Endothelial cell of umbilical vein (primary cell): ENCODE data around the gene DENND1A. TPM values are rescaled to one million over a fixed set of nuclear protein-coding genes. Genes with fewer than 3 reads are reported as not detected.

Source experiments
- BruUV-seq: library from RNA; stranded (reverse); fragments of 400-500 nt; replicated peaks from 2 replicates; lab custom pipeline; 2021; lab: Mats Ljungman, UMichigan
- CTCF ChIA-PET: fragments of 300-600, 350-600 bp; sonication (Branson Sonifier 250); formaldehyde crosslinking; loops from one replicate; lab custom pipeline; 2021; ENCODE audit warnings: antibody characterized with exemption, inconsistent platforms; lab: Charles Lee
- POLR2A ChIA-PET: fragments of 300-600, 350-600 bp; sonication (Branson Sonifier 250); formaldehyde crosslinking; loops from one replicate; lab custom pipeline; 2021; ENCODE audit warnings: antibody characterized with exemption, inconsistent platforms; lab: Charles Lee
- DNase-seq: peaks from one replicate; pipeline ENCODE4 v3.0.0-alpha.2; 2011; ENCODE audit warnings: low read depth, low spot score
- FAIRE-seq: peaks from 2 replicates; lab custom pipeline; 2011; peaks lifted over from hg19 to GRCh38; lab: Jason Lieb, UNC
- H2AFZ ChIP-seq: 2 replicates; pipeline ENCODE4 v1.6.0; 2012; ENCODE audit warnings: low read depth, low read length, control low read depth, inconsistent platforms
- H3K27ac ChIP-seq: 2 replicates; pipeline ENCODE4 v1.5.1; 2011; ENCODE audit warnings: low read depth, mild to moderate bottlenecking, control low read depth, low read length, moderate library complexity; ENCODE audit not compliant: insufficient read depth
- H3K27me3 ChIP-seq, 2 experiments: 2 replicates each; pipeline versions ENCODE4 v1.6.0 to v1.6.1; 2011; ENCODE audit warnings: low read length in 2 of 2, mixed read lengths in 1 of 2; ENCODE audit not compliant: control insufficient read depth in 2 of 2, insufficient read depth in 2 of 2
- H3K36me3 ChIP-seq, 2 experiments: 2 replicates in 1 of 2; 3 replicates in 1 of 2; pipeline ENCODE4 v1.5.1; 2011; ENCODE audit warnings: low read length in 2 of 2, mild to moderate bottlenecking in 1 of 2, moderate library complexity in 1 of 2; ENCODE audit not compliant: control insufficient read depth in 2 of 2, insufficient read depth in 2 of 2; ENCODE audit errors: extremely low read depth in 1 of 2
- H3K4me1 ChIP-seq: 3 replicates; pipeline ENCODE4 v1.5.1; 2011; ENCODE audit warnings: mild to moderate bottlenecking, low read length; ENCODE audit not compliant: control insufficient read depth, insufficient read depth; ENCODE audit errors: extremely low read depth
- H3K4me2 ChIP-seq: 2 replicates; pipeline ENCODE4 v1.6.1; 2011; ENCODE audit warnings: low read length, control low read depth, mixed read lengths; ENCODE audit not compliant: insufficient read depth
- H3K4me3 ChIP-seq, 3 experiments: fragments of 200-600 bp in 1 of 3; sonication (generic), shearing (Covaris generic) in 1 of 3; replicated peaks in 1 of 3; 2 replicates each; pipeline ENCODE4 v1.5.1; 2011 to 2016; ENCODE audit warnings: control low read depth in 3 of 3, low read length in 3 of 3, mild to moderate bottlenecking in 2 of 3, inconsistent platforms in 1 of 3, low read depth in 1 of 3, moderate library complexity in 1 of 3; ENCODE audit not compliant: insufficient read depth in 1 of 3
- H3K79me2 ChIP-seq: 2 replicates; pipeline ENCODE4 v1.6.0; 2012; ENCODE audit warnings: low read length, inconsistent platforms; ENCODE audit not compliant: control insufficient read depth, insufficient read depth
- H3K9ac ChIP-seq: replicated peaks from 2 replicates; pipeline ENCODE3; 2011; ENCODE audit warnings: low read length, control low read depth; ENCODE audit not compliant: insufficient read depth; ENCODE audit errors: extremely low read depth
- H3K9me1 ChIP-seq: replicated peaks from 3 replicates; pipeline ENCODE4 v1.6.0; 2011; ENCODE audit warnings: mild to moderate bottlenecking, low read length; ENCODE audit not compliant: control insufficient read depth, insufficient read depth; ENCODE audit errors: extremely low read depth
- H3K9me3 ChIP-seq: replicated peaks from 2 replicates; pipeline ENCODE4 v1.5.1; 2012; ENCODE audit warnings: low read length, inconsistent platforms; ENCODE audit not compliant: control insufficient read depth, insufficient read depth
- H4K20me1 ChIP-seq: replicated peaks from 2 replicates; pipeline ENCODE3; 2011; ENCODE audit warnings: mild to moderate bottlenecking, low read length; ENCODE audit not compliant: control insufficient read depth, insufficient read depth; ENCODE audit errors: extremely low read depth
- EZH2 ChIP-seq: IDR thresholded peaks from 2 replicates; pipeline ENCODE4 v1.6.1; 2012; ENCODE audit warnings: borderline replicate concordance, low read depth, mild to moderate bottlenecking, moderate library complexity, low read length, inconsistent platforms; ENCODE audit not compliant: severe bottlenecking
- FOS ChIP-seq: IDR thresholded peaks from 2 replicates; pipeline ENCODE4 v1.6.1; 2011; ENCODE audit warnings: mild to moderate bottlenecking, low read length, moderate library complexity, borderline replicate concordance; ENCODE audit not compliant: insufficient read depth
- GATA2 ChIP-seq: IDR thresholded peaks from 2 replicates; pipeline ENCODE4 v1.7.0; 2011; ENCODE audit warnings: low read depth, mild to moderate bottlenecking, moderate library complexity, mixed read lengths, low read length; ENCODE audit not compliant: insufficient read length, insufficient read depth
- JUN ChIP-seq: IDR thresholded peaks from 2 replicates; pipeline ENCODE4 v1.6.1; 2011; ENCODE audit warnings: borderline replicate concordance, low read depth; ENCODE audit not compliant: insufficient read length, insufficient read depth
- MYC ChIP-seq: IDR thresholded peaks from one replicate; pipeline ENCODE4 v1.6.1; 2011; ENCODE audit warnings: mild to moderate bottlenecking, low read depth, low read length
- POLR2A ChIP-seq: IDR thresholded peaks from 2 replicates; pipeline ENCODE4 v1.6.1; 2012; ENCODE audit warnings: low read depth, mild to moderate bottlenecking, control low read depth, low read length
- POLR2AphosphoS5 ChIP-seq: IDR thresholded peaks from 2 replicates; pipeline ENCODE4 v1.6.1; 2012; ENCODE audit warnings: low read depth, mild to moderate bottlenecking, control low read depth, low read length, moderate library complexity; ENCODE audit not compliant: insufficient read depth
- dilution Hi-C: fragments of 300-500 bp; cut with MboI; formaldehyde crosslinking; loops from one replicate; pipeline ENCODE4 v1.15.0; 2019; ENCODE audit warnings: low sequenced_read_pairs; ENCODE audit not compliant: extremely low pct_ligation_motif_present
- intact Hi-C: fragments of 100-400 bp; cut with micrococcal nuclease; formaldehyde crosslinking; loops from one replicate; pipeline ENCODE4 v1.10.0; 2022
- polyA plus RNA-seq, 4 experiments: library from polyadenylated mRNA; depleted of rRNA in 3 of 4; stranded (reverse) in 3 of 4; unstranded in 1 of 4; fragments of >200 nt; gene quantifications; 2 replicates each; pipeline versions ENCODE4 v1.2.1 to v1.2.3, GENCODE V29; 2011 to 2012; ENCODE audit warnings: missing spikeins in 1 of 4
- total RNA-seq: library from RNA; stranded (reverse); gene quantifications from 2 replicates; pipeline ENCODE4 v1.2.3, GENCODE V29; 2021
- TF ChIP-seq, protein P1 (sequence below): IDR thresholded peaks from 2 replicates; pipeline ENCODE4 v1.6.1; 2011; ENCODE audit not compliant: insufficient read depth, insufficient read length
- TF ChIP-seq, protein P2 (sequence below), 2 donors: IDR thresholded peaks; 1 replicate in 1 of 2; 2 replicates in 1 of 2; pipeline ENCODE4 v1.5.1; 2011; ENCODE audit warnings: low read length in 2 of 2, mild to moderate bottlenecking in 2 of 2, moderate library complexity in 2 of 2, control low read depth in 1 of 2, inconsistent platforms in 1 of 2, low read depth in 1 of 2; ENCODE audit not compliant: insufficient read depth in 1 of 2; ENCODE audit errors: extremely low read depth in 1 of 2

Gene DENND1A
- total and polyA plus RNA-seq, 2 donors (not counting 3 experiments of a cell fraction or from before 2014, with no cell fraction given): 18.5 to 24.5 TPM

DNA sequence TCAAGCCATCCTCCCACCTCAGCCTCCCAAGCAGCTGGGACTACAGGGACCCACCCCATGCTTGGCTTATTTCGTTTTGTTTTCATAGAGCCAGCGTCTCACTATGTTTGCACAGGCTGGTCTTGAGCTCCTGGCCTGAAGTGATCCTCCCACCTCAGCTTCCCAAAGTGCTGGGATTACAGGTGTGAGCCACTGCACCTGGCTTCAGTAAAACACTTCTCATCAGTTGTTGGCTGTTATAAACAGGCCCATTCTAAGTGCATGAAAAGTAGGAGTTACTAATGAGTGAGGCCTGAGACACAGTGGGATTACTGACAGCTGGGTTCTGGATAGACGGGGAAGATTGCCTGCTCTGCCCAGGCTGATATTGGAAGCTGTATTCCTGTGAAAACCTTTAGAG, 570.4 kb downstream of the DENND1A start:
- BruUV-seq: no TSS peak
- ChIA-PET CTCF (interaction anchor here (1.0 kb wide), 1 partner anchor 26 kb away, joined by 4 read pairs; no protein-coding TSS in a partner anchor), POLR2A (no interaction called here)
- no peaks in the 10 kb centered on the region for H3K4me1 ChIP-seq
- dilution Hi-C loops: no loop called here
- no peaks in the 10 kb centered on the region for H3K27me3 ChIP-seq
- H3K9ac ChIP-seq: no peak overlapping the region
- intact Hi-C loops: no loop called here
- DNase-seq: no peak
- no peak overlapping the region for H2AFZ ChIP-seq
- no peak overlapping the region for H3K4me2 ChIP-seq
- H3K79me2 ChIP-seq: no peaks in the 10 kb centered on the region
- H4K20me1 ChIP-seq: no peaks in the 10 kb centered on the region
- TF ChIP-seq POLR2AphosphoS5: no peak
- TF ChIP-seq, protein P1, sequence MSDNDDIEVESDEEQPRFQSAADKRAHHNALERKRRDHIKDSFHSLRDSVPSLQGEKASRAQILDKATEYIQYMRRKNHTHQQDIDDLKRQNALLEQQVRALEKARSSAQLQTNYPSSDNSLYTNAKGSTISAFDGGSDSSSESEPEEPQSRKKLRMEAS: no peak
- TF ChIP-seq MYC: no peak
- no peak for TF ChIP-seq FOS
- TF ChIP-seq POLR2A: no peak
- no peak for TF ChIP-seq JUN
- TF ChIP-seq, protein P2, sequence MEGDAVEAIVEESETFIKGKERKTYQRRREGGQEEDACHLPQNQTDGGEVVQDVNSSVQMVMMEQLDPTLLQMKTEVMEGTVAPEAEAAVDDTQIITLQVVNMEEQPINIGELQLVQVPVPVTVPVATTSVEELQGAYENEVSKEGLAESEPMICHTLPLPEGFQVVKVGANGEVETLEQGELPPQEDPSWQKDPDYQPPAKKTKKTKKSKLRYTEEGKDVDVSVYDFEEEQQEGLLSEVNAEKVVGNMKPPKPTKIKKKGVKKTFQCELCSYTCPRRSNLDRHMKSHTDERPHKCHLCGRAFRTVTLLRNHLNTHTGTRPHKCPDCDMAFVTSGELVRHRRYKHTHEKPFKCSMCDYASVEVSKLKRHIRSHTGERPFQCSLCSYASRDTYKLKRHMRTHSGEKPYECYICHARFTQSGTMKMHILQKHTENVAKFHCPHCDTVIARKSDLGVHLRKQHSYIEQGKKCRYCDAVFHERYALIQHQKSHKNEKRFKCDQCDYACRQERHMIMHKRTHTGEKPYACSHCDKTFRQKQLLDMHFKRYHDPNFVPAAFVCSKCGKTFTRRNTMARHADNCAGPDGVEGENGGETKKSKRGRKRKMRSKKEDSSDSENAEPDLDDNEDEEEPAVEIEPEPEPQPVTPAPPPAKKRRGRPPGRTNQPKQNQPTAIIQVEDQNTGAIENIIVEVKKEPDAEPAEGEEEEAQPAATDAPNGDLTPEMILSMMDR (IDR thresholded peaks at IDR 0.05; ENCODE audit: extremely low read depth in 1 of 2, insufficient read depth in 1 of 2, low read depth in 1 of 2, low read length in 2 of 2): no peak
- TF ChIP-seq GATA2: no peak
- TF ChIP-seq EZH2: no peak
- H3K9me1 ChIP-seq: no peaks in the 10 kb centered on the region
- no peak overlapping the region for H3K4me3 ChIP-seq
- no peaks in the 10 kb centered on the region for H3K36me3 ChIP-seq
- H3K9me3 ChIP-seq: no peaks in the 10 kb centered on the region
- FAIRE-seq: no peak
- no peak overlapping the region for H3K27ac ChIP-seq
